GM12801 (cell line): ENCODE data around the gene TGFBR3.

Experiments used
- CTCF ChIP-seq: IDR thresholded peaks from one replicate; pipeline ENCODE4 v1.5.1; 2011; ENCODE audit warnings: control low read depth; ENCODE audit not compliant: insufficient read length; ENCODE audit errors: extremely low read depth

Gene TGFBR3

GRCh38 chr1:91736715-91737615 lies 149.0 kb downstream of the TGFBR3 start:
- no peak for TF ChIP-seq CTCF

- TF ChIP-seq CTCF: no peak
Measured at GRCh38 chr1:91736146-91736714, 149.7 kb downstream of the TGFBR3 start.

- TF ChIP-seq CTCF: no peak
Measured at GRCh38 chr1:91735266-91735845, 150.6 kb downstream of the TGFBR3 start.

- TF ChIP-seq CTCF: no peak
Measured at GRCh38 chr1:91734761-91735160, 151.2 kb downstream of the TGFBR3 start.

- TF ChIP-seq CTCF: no peak
Measured at GRCh38 chr1:91733108-91733710, 152.7 kb downstream of the TGFBR3 start.

- TF ChIP-seq CTCF: no peak
Measured at GRCh38 chr1:91732291-91733107, 153.5 kb downstream of the TGFBR3 start.

- no peak for TF ChIP-seq CTCF
Measured at GRCh38 chr1:91731815-91732214, 154.1 kb downstream of the TGFBR3 start.
